COLO829 (cell line): ENCODE measurements around the gene ADAM10.

Source experiments
- DNase-seq: peaks from one replicate; pipeline ENCODE4 v3.0.0; 2012; ENCODE audit warnings: low spot score

Gene ADAM10

DNA sequence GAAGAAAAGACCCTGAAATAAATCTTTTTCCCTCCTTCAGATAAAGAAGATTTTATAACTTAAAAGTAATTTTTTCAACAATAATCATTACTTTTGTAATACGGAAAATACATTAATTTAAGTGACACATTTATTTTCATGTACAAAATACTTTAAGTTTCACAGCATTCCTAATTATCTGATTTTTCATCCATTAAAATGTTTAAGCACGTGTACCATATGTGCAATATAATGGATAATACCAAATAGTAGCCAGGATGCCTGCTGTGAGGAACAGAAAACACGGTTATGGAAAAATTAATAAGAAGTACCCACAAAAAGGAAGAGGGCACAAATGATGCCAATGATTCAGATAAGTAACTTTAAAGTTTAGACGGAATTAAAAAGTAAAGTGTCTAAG lies 33.5 kb downstream of the ADAM10 start:
- no peak for DNase-seq

DNA sequence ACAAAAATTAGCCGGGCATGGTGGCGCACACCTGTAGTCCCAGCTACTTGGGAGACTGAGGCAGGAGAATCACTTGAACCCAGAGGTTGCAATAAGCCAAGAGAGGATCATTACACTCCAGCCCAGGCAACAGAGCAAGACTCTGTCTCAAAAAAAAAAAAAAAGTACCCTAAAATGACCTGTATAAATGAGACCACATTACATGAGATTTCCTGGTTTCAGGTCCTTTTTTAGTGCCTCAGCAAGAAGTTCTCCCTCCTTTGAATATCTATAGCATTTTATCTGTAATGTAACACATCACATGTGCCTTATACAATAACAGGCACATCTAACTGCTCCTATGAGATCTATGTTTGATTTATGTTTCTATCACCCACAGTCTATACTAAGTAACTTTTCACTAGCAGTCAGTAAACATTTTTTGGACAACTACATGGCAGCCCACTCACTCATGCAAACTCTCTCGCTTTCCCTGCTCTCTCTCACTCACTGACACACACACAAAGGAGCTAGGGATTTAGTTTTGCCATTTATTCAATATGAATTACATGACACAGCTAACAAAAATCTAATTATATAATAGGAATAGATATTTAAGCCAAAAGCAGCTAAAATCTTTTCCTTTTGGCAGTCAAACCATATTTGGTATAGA lies 34.1 kb downstream of the ADAM10 start:
- no peak for DNase-seq

DNA sequence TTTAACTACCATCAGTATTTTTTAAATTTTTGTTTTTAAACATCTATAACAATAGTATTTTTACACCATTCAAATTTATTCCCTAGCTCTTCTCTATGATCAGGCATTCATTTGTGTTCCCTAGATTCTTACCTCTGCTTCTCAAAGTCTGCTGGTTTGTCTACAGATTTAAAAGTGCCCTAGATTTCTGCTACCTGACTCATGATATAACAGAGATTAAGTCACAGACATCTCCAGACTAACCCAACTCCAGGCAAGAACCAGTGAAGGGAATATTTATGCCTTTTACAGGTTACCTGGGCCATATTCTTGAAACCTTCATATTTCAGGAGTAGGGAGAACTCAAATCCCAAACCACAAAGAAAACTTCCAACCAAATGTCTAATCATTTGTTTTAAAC lies 38.8 kb downstream of the ADAM10 start:
- no peak for DNase-seq

DNA sequence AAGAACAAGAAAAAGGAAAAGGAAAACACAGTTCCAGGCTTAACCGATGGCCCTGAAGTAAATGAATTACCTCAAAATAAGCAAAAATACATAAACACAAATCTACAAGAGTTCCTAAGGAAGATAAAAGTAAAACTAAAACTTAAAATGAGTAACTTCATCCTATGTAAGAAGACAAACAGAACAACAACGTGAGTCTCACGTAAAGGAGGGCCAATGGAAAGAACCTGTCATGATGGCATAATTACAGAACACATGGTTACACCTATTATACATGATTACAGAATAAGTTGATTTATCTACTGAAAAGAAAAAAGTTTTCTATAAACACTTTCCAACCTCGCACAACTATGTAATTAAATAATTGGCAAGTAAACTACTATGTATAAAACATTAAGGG lies 42.1 kb downstream of the ADAM10 start:
- DNase-seq = no peak

DNA sequence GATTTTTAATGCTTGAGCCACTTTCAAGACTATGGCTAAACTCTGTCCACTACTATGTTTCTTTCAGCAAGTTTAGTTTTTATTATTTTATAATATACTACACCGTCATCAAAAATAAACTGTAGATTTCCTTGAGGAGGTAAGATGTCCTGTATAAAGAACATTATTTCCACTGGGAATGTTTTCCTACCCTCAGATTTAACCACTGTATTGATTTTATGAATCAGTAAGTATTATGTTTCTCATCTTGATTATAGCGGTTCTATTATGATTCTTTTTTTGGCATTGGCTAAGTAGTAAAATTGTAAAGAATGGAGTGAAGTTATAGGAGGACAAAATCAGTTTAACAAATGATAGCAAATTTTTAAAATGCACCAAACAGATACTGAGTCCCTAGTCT lies 44.4 kb downstream of the ADAM10 start:
- DNase-seq = no peak

DNA sequence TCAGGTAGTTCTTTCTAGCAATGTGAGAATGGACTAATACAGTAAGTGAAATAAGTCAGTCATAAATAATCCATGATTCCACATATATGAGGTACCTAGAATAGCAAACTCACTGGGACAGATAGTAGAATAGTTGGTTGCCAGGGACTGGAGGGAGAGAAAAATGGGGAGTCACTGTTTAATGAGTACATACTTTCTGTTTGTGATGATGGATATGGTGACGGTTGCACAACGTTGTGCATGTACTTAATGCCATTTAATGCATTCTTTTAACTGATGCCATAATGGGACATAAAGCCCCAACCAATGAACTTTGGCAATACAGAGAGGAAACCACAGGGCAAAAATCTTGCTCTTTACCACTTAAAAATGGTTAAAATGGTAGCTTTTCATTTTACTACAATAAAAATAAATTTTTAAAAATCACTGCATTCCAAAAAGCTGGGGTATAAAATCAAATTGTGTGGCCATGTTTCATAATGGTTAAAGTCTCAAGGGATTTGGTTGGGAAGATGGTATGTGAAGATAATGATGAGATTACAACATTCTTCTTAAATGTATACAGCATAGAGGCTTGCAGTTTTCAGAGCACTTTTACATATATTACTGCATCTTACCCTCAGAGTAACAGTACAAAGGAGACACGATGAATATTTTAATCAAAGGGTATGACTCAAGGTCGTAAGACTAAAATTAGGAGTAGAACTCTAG lies 45.2 kb downstream of the ADAM10 start:
- no peak for DNase-seq

DNA sequence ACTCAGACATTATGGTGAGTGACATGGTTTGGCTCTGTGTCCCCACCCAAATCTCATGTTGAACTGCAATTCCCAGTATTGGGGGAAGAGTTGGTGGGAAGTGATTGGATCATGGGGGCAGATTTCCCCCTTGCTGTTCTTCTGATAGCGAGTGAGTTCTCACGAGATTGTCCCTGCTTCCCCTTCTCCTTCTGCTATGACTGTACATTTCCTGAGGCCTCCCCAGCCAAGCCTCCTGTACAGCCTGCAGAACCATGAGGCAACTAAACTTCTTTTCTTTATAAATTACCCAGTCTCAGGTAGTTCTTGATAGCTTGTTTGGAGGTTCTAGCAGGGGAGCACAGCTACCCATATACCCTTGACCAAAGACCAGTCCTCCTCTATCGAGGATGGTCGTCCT lies 45.9 kb downstream of the ADAM10 start:
- no peak for DNase-seq

DNA sequence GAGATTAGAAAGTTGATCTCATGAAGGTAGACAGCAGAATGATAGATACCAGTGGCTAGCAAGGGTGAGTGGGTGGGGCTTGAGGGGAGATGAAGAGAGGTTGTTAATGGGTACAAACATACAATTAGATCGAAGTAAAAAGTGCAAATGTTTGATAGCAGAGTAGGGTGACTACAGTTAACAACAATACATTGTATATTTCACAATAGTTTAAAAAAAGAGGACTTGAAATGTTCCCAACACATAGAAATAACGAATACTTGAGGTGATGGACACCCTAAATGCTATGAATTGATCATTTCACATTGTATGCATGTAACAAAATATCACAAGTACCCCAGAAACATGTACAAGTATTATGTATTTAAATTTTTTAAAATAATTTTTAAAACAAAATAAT lies 47.3 kb downstream of the ADAM10 start:
- no peak for DNase-seq

DNA sequence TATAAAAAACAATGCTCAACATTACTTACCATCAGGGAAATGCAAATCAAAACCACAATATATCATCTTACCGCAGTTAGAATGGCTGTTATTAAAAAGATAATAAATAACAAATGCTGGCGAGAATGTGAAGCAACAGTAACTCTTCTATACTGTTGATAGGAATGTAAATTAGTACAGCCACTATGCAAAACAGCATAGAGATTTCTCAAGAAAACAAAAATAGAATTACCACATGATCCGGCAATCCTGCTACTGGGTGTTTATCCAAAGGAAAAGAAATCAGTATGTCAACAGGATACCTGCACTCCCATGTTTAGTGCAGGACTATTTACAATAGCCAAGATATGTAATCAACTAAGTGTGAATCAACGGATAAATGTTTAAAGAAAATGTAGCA lies 48.1 kb downstream of the ADAM10 start:
- no peak for DNase-seq

DNA sequence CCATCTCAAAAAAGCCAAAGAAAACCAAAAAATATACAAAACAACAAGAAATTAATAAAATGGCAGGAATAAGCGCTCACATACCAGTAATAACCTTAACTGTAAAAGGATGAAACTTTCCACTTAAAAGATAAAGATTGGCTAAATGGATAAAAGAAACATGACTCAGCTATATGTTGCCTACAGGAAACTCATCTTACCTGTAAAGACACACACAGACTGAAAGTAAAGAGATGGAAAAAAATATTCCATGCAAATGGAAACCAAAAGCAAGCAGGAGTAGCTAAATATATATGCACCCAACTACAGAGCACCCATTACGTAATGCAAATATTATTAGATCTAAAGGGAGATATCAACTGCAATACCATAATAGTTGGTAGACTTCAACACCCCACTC lies 49.7 kb downstream of the ADAM10 start:
- no peak for DNase-seq

DNA sequence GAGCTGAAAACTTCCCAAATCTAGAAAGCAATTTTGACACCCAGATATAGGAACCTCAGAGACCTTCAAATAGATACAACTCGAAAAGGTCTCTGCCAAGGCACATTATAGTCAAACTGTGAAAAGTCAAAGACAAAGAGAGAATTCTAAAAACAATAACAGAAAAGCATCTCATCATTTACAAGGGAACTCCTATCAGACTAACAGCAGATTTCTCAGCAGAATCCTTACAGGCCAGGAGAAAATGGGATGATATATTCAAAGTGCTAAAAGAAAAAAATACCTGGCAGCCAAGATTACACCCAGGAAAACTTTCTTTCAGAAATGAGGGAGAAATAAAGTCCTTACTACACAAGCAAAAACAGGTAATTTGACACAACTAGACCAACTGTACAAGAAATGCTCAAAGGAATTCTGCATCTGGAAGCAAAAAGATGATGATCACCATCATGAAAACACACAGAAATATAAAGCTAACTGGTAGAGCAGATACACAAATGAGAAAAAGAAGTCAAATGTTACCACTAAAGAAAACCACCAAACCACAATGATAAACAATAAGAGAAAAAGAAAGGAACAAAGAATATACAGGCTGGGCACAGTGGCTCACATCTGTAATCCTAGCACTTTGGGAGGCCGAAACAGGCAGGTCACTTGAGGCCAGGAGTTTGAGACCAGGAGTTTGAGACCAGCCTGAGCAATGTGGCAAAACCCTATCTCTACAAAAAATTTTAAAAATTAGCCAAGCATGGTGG lies 50.4 kb downstream of the ADAM10 start:
- DNase-seq = no peak

DNA sequence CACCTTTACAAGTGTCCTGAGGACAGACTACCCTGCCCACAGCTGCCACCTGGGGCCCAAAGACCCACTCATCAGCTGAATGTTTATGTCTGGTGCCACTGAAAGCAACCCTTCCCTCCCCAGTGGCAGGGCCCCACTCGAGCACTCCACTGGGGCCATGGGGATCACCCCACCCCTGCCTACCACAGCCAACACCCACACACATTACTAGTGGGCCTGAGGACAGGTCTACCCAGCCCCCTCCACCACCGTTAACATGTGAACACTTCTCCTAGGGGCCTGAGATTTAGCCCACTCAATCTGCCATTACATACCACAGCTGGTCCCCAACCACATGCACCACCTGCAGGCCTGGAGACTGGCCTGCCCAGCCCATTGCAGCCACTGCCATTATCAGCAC lies 52.3 kb downstream of the ADAM10 start:
- no peak for DNase-seq

DNA sequence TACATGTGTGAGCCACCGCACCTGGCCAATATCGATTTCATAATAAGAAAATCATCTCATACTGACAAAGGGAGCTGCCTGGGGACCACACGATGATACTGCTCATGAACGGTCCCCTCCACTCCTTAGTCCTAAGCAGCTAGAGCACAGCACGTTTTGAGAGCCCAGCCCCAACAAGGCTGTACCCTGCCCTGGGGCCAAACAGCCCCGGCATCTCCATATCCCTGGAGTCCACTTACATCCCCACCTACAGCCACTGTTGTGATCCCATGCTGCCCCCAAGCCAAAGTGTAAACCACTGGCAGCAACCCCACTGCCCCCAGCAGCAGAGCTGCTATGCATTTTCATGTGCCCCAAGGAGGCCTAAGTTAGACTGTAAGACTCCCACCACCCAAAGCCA lies 52.8 kb downstream of the ADAM10 start:
- no peak for DNase-seq

DNA sequence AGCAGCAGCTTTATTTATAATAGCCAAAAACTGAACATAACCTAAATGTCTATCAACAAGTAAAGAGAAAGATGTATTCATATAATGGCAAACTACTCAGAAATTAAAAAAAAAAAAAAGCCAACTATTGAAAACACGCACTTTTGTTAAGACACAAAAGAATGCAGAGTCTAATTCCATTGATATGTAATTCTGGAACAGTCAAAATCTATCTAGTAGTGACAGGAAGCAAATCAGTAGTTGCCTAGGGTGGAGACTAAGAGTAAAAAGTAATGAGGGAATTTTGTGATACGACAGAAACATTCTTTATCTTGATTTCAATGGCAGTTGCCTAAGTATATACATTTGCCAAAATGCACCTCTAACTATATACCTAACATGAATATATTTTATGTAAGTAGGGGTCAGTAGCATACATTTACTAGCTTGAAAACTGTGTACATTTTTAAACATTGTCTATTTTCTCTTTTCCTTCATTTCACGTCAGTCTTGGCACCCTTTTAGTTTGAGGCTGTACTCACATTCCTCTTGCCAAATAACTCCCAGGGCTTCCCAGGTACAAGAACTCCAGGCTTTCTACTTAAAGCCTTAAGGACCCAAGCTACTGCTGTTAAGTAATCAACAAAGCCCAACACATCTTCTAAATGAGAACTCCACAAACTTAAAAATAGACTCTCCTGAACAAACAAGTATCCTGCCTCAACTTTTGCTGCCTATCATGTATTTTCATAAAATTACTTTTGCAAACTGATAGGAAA lies 54.7 kb downstream of the ADAM10 start:
- no peak for DNase-seq

DNA sequence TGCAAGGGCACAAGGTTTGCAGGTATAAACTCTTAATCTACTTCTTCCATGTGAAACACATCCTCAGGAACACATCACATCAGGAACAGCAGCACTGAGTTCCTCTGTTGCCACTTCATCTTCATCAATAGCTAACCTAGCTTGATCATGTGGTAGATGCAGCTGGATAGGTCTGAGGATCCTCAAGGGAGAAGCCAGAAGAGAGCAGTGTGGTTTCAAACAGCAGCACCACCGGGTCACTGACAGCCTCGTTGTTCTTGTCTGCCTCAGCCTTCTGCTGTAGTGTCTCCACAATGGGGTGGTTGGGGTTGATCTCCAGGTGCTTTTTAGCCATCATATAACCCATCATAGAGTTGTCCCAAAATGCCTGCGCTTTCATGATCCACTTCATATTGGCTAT lies 58.8 kb downstream of the ADAM10 start:
- DNase-seq = no peak

DNA sequence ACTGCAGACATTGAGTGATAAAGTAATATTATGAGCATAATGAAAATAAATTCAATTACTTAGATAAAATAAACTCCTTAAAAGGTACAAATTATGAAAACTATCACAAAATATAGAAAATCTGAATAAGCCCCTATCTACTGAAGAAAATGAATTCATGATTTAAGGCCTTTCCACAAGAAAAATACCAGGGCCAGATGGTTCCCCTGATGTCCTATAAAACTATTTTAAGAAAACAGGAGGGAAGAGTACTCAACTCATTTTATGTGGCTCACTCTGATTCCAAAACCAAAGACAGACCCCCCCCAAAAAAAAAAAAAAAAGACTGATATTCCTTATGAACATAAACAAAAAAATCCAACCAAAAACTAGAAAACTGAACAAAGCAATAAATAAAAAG lies 59.9 kb downstream of the ADAM10 start:
- DNase-seq = no peak

DNA sequence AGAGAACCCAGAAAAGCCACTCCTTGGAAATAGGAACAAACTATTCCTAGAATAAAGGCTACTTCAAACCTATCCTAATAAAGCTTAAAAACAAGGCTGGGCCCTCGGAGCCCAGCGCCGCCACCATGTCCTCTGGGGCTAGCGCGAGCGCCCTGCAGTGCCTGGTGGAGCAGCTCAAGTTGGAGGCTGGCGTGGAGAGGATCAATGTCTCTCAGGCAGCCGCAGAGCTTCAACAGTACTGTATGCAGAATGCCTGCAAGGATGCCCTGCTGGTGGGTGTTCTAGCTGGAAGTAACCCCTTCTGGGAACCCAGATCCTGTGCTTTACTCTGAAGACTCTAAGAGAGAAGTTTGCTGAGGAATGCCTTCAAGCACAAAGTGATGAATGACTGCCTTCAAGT lies 63.2 kb downstream of the ADAM10 start:
- DNase-seq = no peak

DNA sequence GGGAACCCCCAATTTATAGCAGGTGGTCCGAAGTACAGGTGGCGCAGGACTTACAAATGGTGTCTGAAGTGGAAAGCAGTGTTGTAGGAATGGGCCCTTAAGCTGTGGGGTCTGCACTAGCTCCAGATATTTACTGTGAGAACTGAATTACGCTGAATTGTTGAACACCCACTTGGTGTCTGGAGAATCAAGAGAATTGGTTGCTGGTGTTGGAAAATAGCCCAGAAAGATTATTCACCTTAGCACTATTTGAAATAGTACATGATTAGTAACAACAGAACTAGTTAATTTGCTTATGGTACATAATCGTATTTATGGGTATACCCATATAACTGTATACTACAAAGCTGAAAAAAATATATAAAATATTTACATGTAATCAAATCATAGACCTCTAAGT lies 64.8 kb downstream of the ADAM10 start:
- DNase-seq = no peak

DNA sequence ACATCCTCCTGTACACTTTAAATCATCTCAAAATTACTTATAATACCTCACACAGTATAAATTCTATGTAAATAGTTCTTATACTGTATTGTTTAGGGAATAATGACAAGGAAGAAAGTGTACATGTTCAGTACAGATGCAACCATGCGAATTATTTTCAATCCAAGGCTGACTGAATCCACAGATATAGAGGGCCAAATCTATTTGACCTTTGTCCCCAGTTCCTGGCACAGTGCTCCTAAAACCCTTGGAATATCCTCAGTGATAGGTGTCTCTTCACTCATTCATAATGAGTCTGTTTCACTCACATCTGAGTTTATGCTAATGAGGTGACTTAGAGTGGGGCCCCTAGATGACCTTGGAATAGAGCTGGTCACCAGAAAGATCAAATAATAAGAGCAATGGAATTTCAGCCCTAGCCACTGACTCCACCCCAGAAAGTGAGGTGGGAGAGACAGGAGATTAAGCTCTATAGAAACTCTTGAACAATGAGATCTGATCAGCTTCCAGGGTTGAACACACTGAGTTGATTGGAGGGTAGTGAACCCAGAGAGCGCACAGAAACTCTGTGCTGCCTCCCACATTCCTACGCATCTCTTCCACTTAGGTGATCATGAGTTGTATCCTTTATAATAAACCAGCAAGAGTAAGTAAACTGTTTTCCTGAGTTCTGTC lies 65.3 kb downstream of the ADAM10 start:
- DNase-seq = no peak

DNA sequence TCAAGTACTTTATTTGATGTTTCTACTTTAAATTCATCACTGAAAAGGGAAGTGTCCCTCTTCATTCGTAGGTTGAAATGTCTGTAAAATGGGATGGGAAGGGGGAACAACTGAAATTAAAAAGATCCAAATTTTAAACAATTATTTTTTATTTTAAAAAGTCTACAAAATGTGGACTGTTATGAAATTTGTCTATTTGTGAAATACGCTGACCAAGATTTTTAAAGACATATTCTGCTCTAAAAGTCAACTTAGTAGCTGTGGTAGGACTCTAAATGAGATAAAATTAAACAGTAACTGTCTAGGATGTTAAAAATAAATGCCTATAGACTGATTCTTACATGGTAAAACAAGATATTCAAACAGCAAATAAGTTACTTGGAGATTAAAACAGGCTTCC lies 67.3 kb downstream of the ADAM10 start:
- DNase-seq = no peak

DNA sequence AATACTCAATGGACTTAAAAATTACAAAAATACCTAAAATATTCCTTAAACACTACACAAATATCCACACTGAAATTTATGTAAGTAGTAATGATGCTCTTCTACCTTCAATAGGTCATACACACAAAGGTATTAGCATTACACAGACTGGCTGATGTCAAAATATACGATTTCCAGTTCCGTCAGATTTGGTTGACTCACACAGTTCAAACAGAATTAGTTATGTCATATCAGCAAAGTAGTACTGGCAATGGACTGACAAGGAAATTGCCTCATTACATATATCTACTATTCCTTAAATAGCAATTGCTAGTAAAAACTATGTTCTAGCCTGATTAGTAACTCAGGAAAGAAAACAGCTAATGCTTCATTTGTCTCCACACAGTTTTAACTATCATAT lies 70.8 kb downstream of the ADAM10 start:
- no peak for DNase-seq

DNA sequence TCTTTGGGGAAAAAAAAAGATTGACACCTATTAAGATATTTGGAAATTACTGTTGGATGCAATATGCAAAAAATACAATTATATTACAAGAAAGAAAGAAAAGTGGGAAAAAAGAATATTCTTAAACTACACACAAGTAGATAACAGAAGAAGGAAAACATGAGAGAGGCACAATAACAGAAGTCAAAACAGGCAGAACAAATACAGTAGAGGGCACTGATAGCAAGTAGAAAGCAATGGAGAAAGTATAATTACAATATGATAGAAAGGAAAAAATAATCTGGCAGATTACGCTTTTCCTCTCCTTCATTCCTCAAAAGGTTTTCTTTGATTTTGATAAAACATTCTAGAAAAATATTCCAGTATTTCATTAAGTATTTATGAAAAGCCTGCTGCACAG lies 72.1 kb downstream of the ADAM10 start:
- DNase-seq = no peak
